Stimulated activated CD4-positive, alpha-beta T cell treated with anti-CD3 and anti-CD28 coated beads, Interleukin-12 subunit alpha, Interleukin-12 subunit beta, amount 100 ng/mL, for 48 hours (primary cell): Measurements from ENCODE around the gene FOXC2.

ENCODE experiments used
- DNase-seq, 3 donors: peaks; one replicate each; pipeline ENCODE4 v3.0.0-alpha.2; 2020; ENCODE audit warnings: low read depth in 2 of 3, low spot score in 1 of 3

Gene FOXC2

GRCh38 chr16:86610779-86611524 is 44.3 kb downstream of the FOXC2 start:
- no peak for DNase-seq

GRCh38 chr16:86611525-86611855 is 44.9 kb downstream of the FOXC2 start:
- no peak for DNase-seq

- DNase-seq: no peak
Measured at GRCh38 chr16:86611941-86612340, 45.3 kb downstream of the FOXC2 start.

GRCh38 chr16:86614699-86615098 is 48.1 kb downstream of the FOXC2 start:
- DNase-seq: no peak

- DNase-seq: no peak
Measured at GRCh38 chr16:86616906-86617305, 50.3 kb downstream of the FOXC2 start.

- no peak for DNase-seq
Measured at GRCh38 chr16:86618431-86619238, 52.0 kb downstream of the FOXC2 start.
